HepG2 (cell line): ENCODE results near the gene VPS9D1. TPM values are rescaled to one million over a fixed set of nuclear protein-coding genes. Genes with fewer than 3 reads are reported as not detected.

Experiments used
- ARID2 ChIP-seq: sonication (generic); formaldehyde crosslinking; IDR thresholded peaks from 2 replicates; pipeline ENCODE4 v1.8.1; 2022; ENCODE audit warnings: mild to moderate bottlenecking, missing genetic modification reagents, borderline replicate concordance
- ARNT ChIP-seq: fragments of 450-650 bp; IDR thresholded peaks from 2 replicates; pipeline ENCODE4 v1.6.1; 2017
- CCDC6 ChIP-seq: sonication (generic); formaldehyde crosslinking; IDR thresholded peaks from 2 replicates; pipeline ENCODE4 v1.8.1; 2022; ENCODE audit warnings: mild to moderate bottlenecking, missing genetic modification reagents, moderate library complexity
- FOXK1 ChIP-seq: sonication (generic); formaldehyde crosslinking; IDR thresholded peaks from 2 replicates; pipeline ENCODE4 v1.4.0; 2020; ENCODE audit warnings: low read depth, missing genetic modification reagents, borderline replicate concordance
- FOXO4 ChIP-seq: sonication (generic); formaldehyde crosslinking; conservative IDR thresholded peaks from 2 replicates; pipeline ENCODE4 v1.8.1; 2023; ENCODE audit warnings: missing genetic modification reagents
- KLF13 ChIP-seq: sonication (generic); formaldehyde crosslinking; IDR thresholded peaks from 2 replicates; pipeline ENCODE4 v1.4.0; 2020; ENCODE audit warnings: mild to moderate bottlenecking, missing genetic modification reagents
- MYPOP ChIP-seq: sonication (generic); formaldehyde crosslinking; IDR thresholded peaks from 2 replicates; pipeline ENCODE4 v1.8.1; 2023; ENCODE audit warnings: mild to moderate bottlenecking, moderate library complexity, missing genetic modification reagents
- SNAI1 ChIP-seq: sonication (generic); formaldehyde crosslinking; IDR thresholded peaks from 2 replicates; pipeline ENCODE4 v1.5.0; 2020; ENCODE audit warnings: mild to moderate bottlenecking, missing genetic modification reagents, borderline replicate concordance
- SPEN ChIP-seq: sonication (generic); formaldehyde crosslinking; IDR thresholded peaks from 2 replicates; pipeline ENCODE4 v1.5.1; 2020; ENCODE audit warnings: low read depth, mild to moderate bottlenecking, missing genetic modification reagents
- TBL1XR1 ChIP-seq: fragments of 150-350 bp; IDR thresholded peaks from 2 replicates; pipeline ENCODE4 v1.6.1; 2014; ENCODE audit warnings: borderline replicate concordance, low read length; ENCODE audit not compliant: partially characterized antibody
- WIZ ChIP-seq: sonication (generic); formaldehyde crosslinking; IDR thresholded peaks from 2 replicates; pipeline ENCODE4 v1.5.1; 2020; ENCODE audit warnings: mild to moderate bottlenecking, missing genetic modification reagents
- XBP1 ChIP-seq: sonication (generic); formaldehyde crosslinking; IDR thresholded peaks from 2 replicates; pipeline ENCODE4 v1.5.0; 2020; ENCODE audit warnings: missing genetic modification reagents
- ZFYVE20 ChIP-seq: sonication (generic); formaldehyde crosslinking; IDR thresholded peaks from 2 replicates; pipeline ENCODE4 v1.8.0; 2023; ENCODE audit warnings: low read depth, mild to moderate bottlenecking, moderate library complexity, missing genetic modification reagents, borderline replicate concordance
- ZMYM4 ChIP-seq: sonication (generic); formaldehyde crosslinking; IDR thresholded peaks from 2 replicates; pipeline ENCODE4 v1.8.1; 2023; ENCODE audit warnings: mild to moderate bottlenecking, missing genetic modification reagents
- ZNF605 ChIP-seq: sonication (generic); formaldehyde crosslinking; IDR thresholded peaks from 2 replicates; pipeline ENCODE4 v1.8.0; 2022; ENCODE audit warnings: mild to moderate bottlenecking, missing genetic modification reagents
- ZNF616 ChIP-seq: sonication (generic); formaldehyde crosslinking; IDR thresholded peaks from 2 replicates; pipeline ENCODE4 v1.5.0; 2020; ENCODE audit warnings: low read depth, mild to moderate bottlenecking, missing genetic modification reagents
- ZNF761 ChIP-seq: sonication (generic); formaldehyde crosslinking; conservative IDR thresholded peaks from 2 replicates; pipeline ENCODE4 v1.4.0; 2020; ENCODE audit warnings: mild to moderate bottlenecking, missing genetic modification reagents
- ZNF839 ChIP-seq: sonication (generic); formaldehyde crosslinking; IDR thresholded peaks from 2 replicates; pipeline ENCODE4 v1.4.0; 2020; ENCODE audit warnings: missing genetic modification reagents, mild to moderate bottlenecking, borderline replicate concordance
- polyA plus RNA-seq, 8 experiments: library from polyadenylated mRNA; depleted of rRNA in 3 of 8; stranded (reverse) in 7 of 8; unstranded in 1 of 8; fragments of >200 nt; fragmentation: Illumina TruSeq in 4 of 8; extraction: Trizol in 4 of 8; gene quantifications; 2 replicates each; pipeline versions ENCODE4 v1.2.1 to v1.2.3, GENCODE V29; 2011 to 2016; ENCODE audit warnings: low read depth in 4 of 8, missing spikeins in 1 of 8, mixed read lengths in 1 of 8; ENCODE audit not compliant: insufficient read depth in 1 of 8
- total RNA-seq, 5 experiments: library from RNA; depleted of rRNA; stranded (reverse); fragments of >200 nt; fragmentation: Illumina TruSeq; extraction: Trizol; gene quantifications; 2 replicates each; pipeline ENCODE4 v1.2.3, GENCODE V29; 2016; ENCODE audit warnings: low read depth in 1 of 5
- TF ChIP-seq, protein P1 (sequence below), 2 experiments: sonication (generic) in 1 of 2; formaldehyde crosslinking in 1 of 2; IDR thresholded peaks; 2 replicates each; pipeline versions ENCODE4 v1.6.1 to v1.9.0; 2014 to 2022; ENCODE audit warnings: antibody characterized with exemption in 1 of 2, borderline replicate concordance in 1 of 2, inconsistent platforms in 1 of 2, low read depth in 1 of 2, missing genetic modification reagents in 1 of 2

Gene VPS9D1
- total and polyA plus RNA-seq, 2 of the 13 experiments (the other 11 are each of a cell fraction or from before 2014, with no cell fraction given) = 10.1 to 13.2 TPM

- peak; percentile 83; the same call in 1 of the 2 replicates for TF ChIP-seq FOXK1 (CRISPR knock-in tag)
- TF ChIP-seq ARNT = no peak
- TF ChIP-seq ZFYVE20 = no peak
- peak; percentile 95 for TF ChIP-seq SPEN (CRISPR knock-in tag)
- peak; percentile 90 for TF ChIP-seq MYPOP (CRISPR knock-in tag)
- TF ChIP-seq, protein P1, sequence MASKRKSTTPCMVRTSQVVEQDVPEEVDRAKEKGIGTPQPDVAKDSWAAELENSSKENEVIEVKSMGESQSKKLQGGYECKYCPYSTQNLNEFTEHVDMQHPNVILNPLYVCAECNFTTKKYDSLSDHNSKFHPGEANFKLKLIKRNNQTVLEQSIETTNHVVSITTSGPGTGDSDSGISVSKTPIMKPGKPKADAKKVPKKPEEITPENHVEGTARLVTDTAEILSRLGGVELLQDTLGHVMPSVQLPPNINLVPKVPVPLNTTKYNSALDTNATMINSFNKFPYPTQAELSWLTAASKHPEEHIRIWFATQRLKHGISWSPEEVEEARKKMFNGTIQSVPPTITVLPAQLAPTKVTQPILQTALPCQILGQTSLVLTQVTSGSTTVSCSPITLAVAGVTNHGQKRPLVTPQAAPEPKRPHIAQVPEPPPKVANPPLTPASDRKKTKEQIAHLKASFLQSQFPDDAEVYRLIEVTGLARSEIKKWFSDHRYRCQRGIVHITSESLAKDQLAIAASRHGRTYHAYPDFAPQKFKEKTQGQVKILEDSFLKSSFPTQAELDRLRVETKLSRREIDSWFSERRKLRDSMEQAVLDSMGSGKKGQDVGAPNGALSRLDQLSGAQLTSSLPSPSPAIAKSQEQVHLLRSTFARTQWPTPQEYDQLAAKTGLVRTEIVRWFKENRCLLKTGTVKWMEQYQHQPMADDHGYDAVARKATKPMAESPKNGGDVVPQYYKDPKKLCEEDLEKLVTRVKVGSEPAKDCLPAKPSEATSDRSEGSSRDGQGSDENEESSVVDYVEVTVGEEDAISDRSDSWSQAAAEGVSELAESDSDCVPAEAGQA (IDR thresholded peaks at IDR 0.05; ENCODE audit: low read depth) = no peak; the same call in 1 of the 2 replicates
- TF ChIP-seq, protein P1 (CRISPR knock-in tag; IDR thresholded peaks at IDR 0.05; ENCODE audit: borderline replicate concordance) = peak; percentile 47; the same call in 1 of the 2 replicates
- TF ChIP-seq KLF13 (CRISPR knock-in tag) = peak; percentile 77; the same call in 1 of the 2 replicates
- TF ChIP-seq TBL1XR1 = no peak
- 0 out of 2 replicates have a peak, but pooled peaks have one; percentile 68 for TF ChIP-seq WIZ (CRISPR knock-in tag)
- TF ChIP-seq ZNF616 (CRISPR knock-in tag) = no peak; the same call in 1 of the 2 replicates
- no peak for TF ChIP-seq ARID2 (CRISPR knock-in tag)
- no peak for TF ChIP-seq ZNF605 (CRISPR knock-in tag)
- peak; percentile 76; the same call in 1 of the 2 replicates for TF ChIP-seq ZMYM4 (CRISPR knock-in tag)
- peak; percentile 84 for TF ChIP-seq ZNF761 (CRISPR knock-in tag)
- TF ChIP-seq SNAI1 (CRISPR knock-in tag) = no peak
- TF ChIP-seq XBP1 (CRISPR knock-in tag) = 0 out of 2 replicates have a peak, but pooled peaks have one; percentile 41
- TF ChIP-seq CCDC6 (CRISPR knock-in tag) = no peak; the same call in 1 of the 2 replicates
- peak; percentile 95; the same call in 1 of the 2 replicates for TF ChIP-seq ZNF839 (CRISPR knock-in tag)
- TF ChIP-seq FOXO4 (CRISPR knock-in tag) = no peak
Observed at GRCh38 chr16:89657442-89658220, 63.1 kb downstream of the VPS9D1 start, which contains the start of the genes CHMP1A and SPATA33 (continued).
